Pancreas (tissue), 10 donors: ENCODE measurements around the gene ENTR1. TPM values are rescaled to one million over a fixed set of nuclear protein-coding genes. Genes with fewer than 3 reads are reported as not detected.

Source experiments
- ATAC-seq, 4 donors: fragments of 200-7000 bp; cut with Tn5 transposase; one replicate each; pipeline versions ENCODE4 v1.8.0 to v1.9.1; 2020; ENCODE audit warnings: mild to moderate bottlenecking in 4 of 4, moderate library complexity in 4 of 4
- DNase-seq, 6 donors: peaks; one replicate each; pipeline ENCODE4 v3.0.0-alpha.2; 2020
- FAIRE-seq: peaks from 2 replicates; lab custom pipeline; 2012; peaks lifted over from hg19 to GRCh38; lab: Jason Lieb, UNC
- H3K27ac ChIP-seq, 4 donors: fragments of 200-600 bp; sonication (generic); 1 replicate in 3 of 4; 2 replicates in 1 of 4; pipeline versions ENCODE4 v1.5.0 to v1.8.0; 2020
- H3K27me3 ChIP-seq, 4 donors: fragments of 200-600 bp; one replicate each; pipeline ENCODE4 v1.8.0; 2021
- H3K36me3 ChIP-seq, 3 donors: fragments of 200-600 bp; sonication (generic) in 1 of 3; one replicate each; pipeline versions ENCODE4 v1.5.0 to v1.8.0; 2020 to 2021
- H3K4me1 ChIP-seq, 3 donors: fragments of 200-600 bp; one replicate each; pipeline ENCODE4 v1.8.0; 2021
- H3K4me3 ChIP-seq, 4 donors: fragments of 200-600 bp; sonication (generic) in 2 of 4; one replicate each; pipeline versions ENCODE4 v1.5.0 to v1.8.0; 2020 to 2021
- H3K9me3 ChIP-seq, 4 donors: fragments of 200-600 bp; one replicate each; pipeline ENCODE4 v1.8.0; 2021
- CTCF ChIP-seq, 4 donors: fragments of 200-600 bp; sonication (generic) in 3 of 4; IDR thresholded peaks; one replicate each; pipeline versions ENCODE4 v1.5.0 to v1.8.0; 2021; ENCODE audit warnings: antibody characterized with exemption in 4 of 4
- WGBS, 2 donors: extraction: QIAGEN DNeasy Blood & Tissue Kit; methylation state at CpG; one replicate each; pipeline ENCODE4 v1.1.7; 2013; 5-methylcytosine and 5-hydroxymethylcytosine counted together
- intact Hi-C, 3 donors: fragments of 100-400 bp; cut with DNase I; formaldehyde crosslinking; loops; one replicate each; pipeline versions ENCODE4 v1.11.1 to v1.14.2; 2022
- polyA plus RNA-seq, 2 donors: library from polyadenylated mRNA; stranded (reverse); fragments of 200-250 nt; gene quantifications; one replicate each; pipeline ENCODE4 v1.2.3, GENCODE V29; 2013
- total RNA-seq, 6 donors: library from RNA; stranded (reverse); fragmentation: NEBNext Ultra II Directional in 4 of 6; extraction: Animal tissue kit (Norgen Biotek cat#: 25700) in 4 of 6; gene quantifications; one replicate each; pipeline versions ENCODE4 v1.2.1 to v1.2.4, GENCODE V29; 2021 to 2023
- donor health status: healthy with polysubstance abuse.
- donor health status: DM: no; HTN: no; CAD: no; lungs with moderate emphysema.
- donor health status: DM: no; HTN: no; CAD: no.
- donor health status: control.
- donor health status: control.
- donor health status: Bipolar disorder and iron deficiency.
- donor health status: DM: yes; HTN: yes; CAD: no.
- donor health status: DM: no; HTN: no; CAD: no.
- donor health status: DM: no; HTN: no; CAD: no.
- donor health status: DM: yes; HTN: yes; CAD: no.

Gene ENTR1
- total and polyA plus RNA-seq, 8 donors, result 13.8 to 36.6 (median 22.2) TPM

- Histone ChIP-seq H3K4me3 (no peak overlapping the region), H3K27me3 (no peaks in the 10 kb centered on the region), H3K4me1 (no peaks in the 10 kb centered on the region), H3K36me3 (peaks cover 0 to 36% (median 0%) of the 10 kb centered on the region in 3 donors), H3K9me3 (no peaks in the 10 kb centered on the region), H3K27ac (no peak overlapping the region)
- 90 to 94% methylated on average over 27 to 28 of the region's 28 CpGs for WGBS, 2 donors
- DNase-seq, result no peak
- no peak for FAIRE-seq
- no peak for TF ChIP-seq CTCF (IDR thresholded peaks at IDR 0.05)
- no peak for ATAC-seq
- intact Hi-C loops, result no loop called here
These were observed 32.0 kb downstream of the ENTR1 start for GRCh38 chr9:136378170-136379002.

- peaks cover 0 to 27% (median 0%) of the 10 kb centered on the region in 3 donors for H3K36me3 ChIP-seq
- H3K9me3 ChIP-seq, result no peaks in the 10 kb centered on the region
- intact Hi-C loops, result no loop called here
- ATAC-seq, result no peak
- FAIRE-seq, result no peak
- no peak overlapping the region for H3K4me3 ChIP-seq
- DNase-seq, result no peak
- no peak overlapping the region for H3K27ac ChIP-seq
- no peak for TF ChIP-seq CTCF (IDR thresholded peaks at IDR 0.05)
- H3K27me3 ChIP-seq, result no peaks in the 10 kb centered on the region
- WGBS, 2 donors, result 89 to 94% methylated on average over 25 to 32 of the region's 32 CpGs
- H3K4me1 ChIP-seq, result peaks cover 0 to 7% (median 4%) of the 10 kb centered on the region in 3 donors
These were observed 32.9 kb downstream of the ENTR1 start for GRCh38 chr9:136377341-136378169.

- TF ChIP-seq CTCF (IDR thresholded peaks at IDR 0.05), result no peak
- Histone ChIP-seq H3K27me3 (no peaks in the 10 kb centered on the region), H3K4me3 (no peak overlapping the region), H3K9me3 (no peaks in the 10 kb centered on the region), H3K27ac (no peak overlapping the region), H3K4me1 (peaks cover 0 to 10% (median 4%) of the 10 kb centered on the region in 3 donors), H3K36me3 (peaks cover 0 to 17% (median 0%) of the 10 kb centered on the region in 3 donors)
- ATAC-seq (no peak), FAIRE-seq (no peak), DNase-seq (no peak)
- intact Hi-C loops, result no loop called here
- WGBS, 2 donors, result 74 to 89% methylated on average over 8 of the region's 8 CpGs
These were observed 34.0 kb downstream of the ENTR1 start for GRCh38 chr9:136376457-136376856.

- TF ChIP-seq CTCF (IDR thresholded peaks at IDR 0.05), result no peak
- Histone ChIP-seq H3K36me3 (peaks cover 0 to 5% (median 0%) of the 10 kb centered on the region in 3 donors), H3K27ac (no peak overlapping the region), H3K9me3 (no peaks in the 10 kb centered on the region), H3K27me3 (no peaks in the 10 kb centered on the region), H3K4me1 (peaks cover 0 to 10% (median 4%) of the 10 kb centered on the region in 3 donors), H3K4me3 (no peak overlapping the region)
- WGBS, 2 donors, result 88 to 93% methylated on average over 12 of the region's 12 CpGs
- FAIRE-seq, result no peak
- intact Hi-C loops, result no loop called here
- no peak for DNase-seq
- no peak for ATAC-seq
These were observed 35.3 kb downstream of the ENTR1 start for GRCh38 chr9:136375096-136375495.
